ACHN (cell line): ENCODE data around the gene PCDHB2.
A peak's percentile ranks its signal among the peaks of the same experiment; 100 is the strongest.
"Not testable (repeated sequence)": the region's sequence is repeated elsewhere in the genome, so short reads cannot be mapped to it uniquely, and the experiment has no call there.

Experiments
- DNase-seq: peaks from one replicate; pipeline ENCODE4 v3.0.0-alpha.2; 2015
- in situ Hi-C: cut with HindIII; loops from 2 replicates; pipeline ENCODE4 v1.10.0; 2017; ENCODE audit warnings: low sequenced_read_pairs, low pct_ligation_motif_present, low pct_unique_long_range_greater_than_20kb

Gene PCDHB2

GRCh38 chr5:141127305-141127704 is 32.9 kb downstream of the PCDHB2 start:
- in situ Hi-C loops, result no loop called here
- no peak for DNase-seq

GRCh38 chr5:141135030-141135717 is 40.8 kb downstream of the PCDHB2 start, which contains the start of gene PCDHB5:
Gene PCDHB5 (plus strand): TSS chr5:141135206. CDS start chr5:141135435, 229 bp downstream.
- in situ Hi-C loops, result no loop called here
- DNase-seq, result peak; percentile 5

DNA sequence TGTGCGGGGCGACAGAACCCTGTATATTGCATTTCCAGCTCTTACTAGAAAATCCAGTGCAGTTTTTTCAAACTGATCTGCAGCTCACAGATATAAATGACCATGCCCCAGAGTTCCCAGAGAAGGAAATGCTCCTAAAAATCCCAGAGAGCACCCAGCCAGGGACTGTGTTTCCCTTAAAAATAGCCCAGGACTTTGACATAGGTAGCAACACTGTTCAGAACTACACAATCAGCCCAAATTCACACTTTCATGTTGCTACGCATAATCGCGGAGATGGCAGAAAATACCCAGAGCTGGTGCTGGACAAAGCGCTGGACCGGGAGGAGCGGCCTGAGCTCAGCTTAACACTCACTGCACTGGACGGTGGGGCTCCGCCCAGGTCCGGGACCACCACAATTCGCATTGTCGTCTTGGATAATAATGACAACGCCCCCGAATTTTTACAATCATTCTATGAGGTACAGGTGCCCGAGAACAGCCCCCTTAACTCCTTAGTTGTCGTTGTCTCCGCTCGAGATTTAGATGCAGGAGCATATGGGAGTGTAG is 41.4 kb downstream of the PCDHB2 start:
- DNase-seq, result no peak
- in situ Hi-C loops, result no loop called here

DNA sequence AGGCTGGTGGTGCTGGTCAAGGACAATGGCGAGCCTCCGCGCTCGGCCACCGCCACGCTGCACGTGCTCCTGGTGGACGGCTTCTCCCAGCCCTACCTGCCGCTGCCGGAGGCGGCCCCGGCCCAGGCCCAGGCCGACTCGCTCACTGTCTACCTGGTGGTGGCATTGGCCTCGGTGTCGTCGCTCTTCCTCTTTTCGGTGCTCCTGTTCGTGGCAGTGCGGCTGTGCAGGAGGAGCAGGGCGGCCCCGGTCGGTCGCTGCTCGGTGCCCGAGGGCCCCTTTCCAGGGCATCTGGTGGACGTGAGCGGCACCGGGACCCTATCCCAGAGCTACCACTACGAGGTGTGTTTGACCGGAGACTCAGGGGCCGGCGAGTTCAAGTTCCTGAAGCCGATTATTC is 42.9 kb downstream of the PCDHB2 start:
- in situ Hi-C loops, DNase-seq: not testable (repeated sequence)
